C4-2B (cell line): ENCODE measurements around the gene ATG9B.

Source experiments
- CTCF ChIP-seq: fragments of 450-650 bp; conservative IDR thresholded peaks from 2 replicates; pipeline ENCODE4 v1.5.1; 2017; ENCODE audit warnings: mild to moderate bottlenecking
- ZFX ChIP-seq: fragments of 450-650 bp; IDR thresholded peaks from 2 replicates; pipeline ENCODE4 v1.6.1; 2017

GRCh38 chr7:151016942-151017341 lies 7.4 kb downstream of the ATG9B start:
- TF ChIP-seq CTCF (no peak), ZFX (no peak)
